AG10803 (cell line): ENCODE data around the gene MANBA.
A peak's percentile ranks its signal among the peaks of the same experiment; 100 is the strongest.

Source experiments
- DNase-seq: peaks from one replicate; pipeline ENCODE4 v3.0.0; 2010; ENCODE audit warnings: low read depth
- H3K4me3 ChIP-seq: 2 replicates; pipeline ENCODE4 v1.5.1; 2011; ENCODE audit warnings: mild to moderate bottlenecking, low read length, control low read depth
- TF ChIP-seq, protein P1 (sequence below): conservative IDR thresholded peaks from 2 replicates; pipeline ENCODE4 v1.5.1; 2011; ENCODE audit warnings: mild to moderate bottlenecking, low read length, control low read depth, inconsistent platforms

Gene MANBA

DNA sequence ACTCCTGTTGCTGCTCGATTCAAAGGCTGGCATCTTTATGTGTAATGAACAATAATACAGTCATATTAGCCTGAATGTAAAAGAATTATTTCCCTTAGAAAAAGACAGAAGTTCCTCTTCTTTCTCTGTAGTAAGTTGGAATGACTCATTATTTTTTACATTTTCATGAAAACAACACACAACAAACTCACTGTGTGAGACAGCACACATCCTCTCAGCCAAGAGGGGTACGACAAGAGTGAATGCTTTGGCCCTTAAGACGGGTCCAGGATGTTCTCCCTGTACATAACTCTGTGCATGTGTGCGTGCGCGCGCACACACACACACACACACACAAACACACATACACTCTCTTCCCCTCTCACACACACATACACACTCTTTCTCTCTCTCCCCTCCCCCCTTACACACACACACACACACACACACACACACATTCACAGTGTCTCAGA is 72.8 kb downstream of the MANBA start:
- TF ChIP-seq, protein P1, sequence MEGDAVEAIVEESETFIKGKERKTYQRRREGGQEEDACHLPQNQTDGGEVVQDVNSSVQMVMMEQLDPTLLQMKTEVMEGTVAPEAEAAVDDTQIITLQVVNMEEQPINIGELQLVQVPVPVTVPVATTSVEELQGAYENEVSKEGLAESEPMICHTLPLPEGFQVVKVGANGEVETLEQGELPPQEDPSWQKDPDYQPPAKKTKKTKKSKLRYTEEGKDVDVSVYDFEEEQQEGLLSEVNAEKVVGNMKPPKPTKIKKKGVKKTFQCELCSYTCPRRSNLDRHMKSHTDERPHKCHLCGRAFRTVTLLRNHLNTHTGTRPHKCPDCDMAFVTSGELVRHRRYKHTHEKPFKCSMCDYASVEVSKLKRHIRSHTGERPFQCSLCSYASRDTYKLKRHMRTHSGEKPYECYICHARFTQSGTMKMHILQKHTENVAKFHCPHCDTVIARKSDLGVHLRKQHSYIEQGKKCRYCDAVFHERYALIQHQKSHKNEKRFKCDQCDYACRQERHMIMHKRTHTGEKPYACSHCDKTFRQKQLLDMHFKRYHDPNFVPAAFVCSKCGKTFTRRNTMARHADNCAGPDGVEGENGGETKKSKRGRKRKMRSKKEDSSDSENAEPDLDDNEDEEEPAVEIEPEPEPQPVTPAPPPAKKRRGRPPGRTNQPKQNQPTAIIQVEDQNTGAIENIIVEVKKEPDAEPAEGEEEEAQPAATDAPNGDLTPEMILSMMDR = no peak
- no peak for DNase-seq
- H3K4me3 ChIP-seq = no peak overlapping the region

DNA sequence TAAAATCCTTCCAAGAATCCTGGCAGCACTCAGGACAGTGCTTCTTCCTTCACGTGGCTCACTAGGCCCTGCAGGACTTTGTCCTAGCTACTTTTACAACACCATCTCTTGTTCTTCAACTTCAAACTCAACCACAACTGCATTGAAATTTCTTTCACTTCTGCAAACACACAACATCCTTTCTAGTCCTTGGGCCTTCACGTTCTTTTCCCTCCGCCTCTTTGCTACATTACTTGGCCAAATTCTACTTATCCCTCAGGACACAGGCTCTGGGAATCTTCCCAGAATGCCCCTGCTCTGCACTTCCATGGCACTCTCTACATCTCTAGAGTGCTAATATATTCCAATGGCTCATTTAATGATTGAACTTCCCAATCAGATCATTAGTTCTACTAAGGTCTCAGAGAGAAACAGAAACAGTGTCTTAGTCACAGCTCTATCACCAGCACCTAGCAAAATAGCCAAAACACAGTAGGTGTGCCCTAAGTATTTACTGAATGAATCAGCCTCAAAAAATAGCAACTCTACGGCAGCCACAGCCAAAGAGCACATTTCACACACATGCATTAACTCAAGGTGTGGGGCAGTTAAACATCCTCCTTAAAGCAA is 73.3 kb downstream of the MANBA start:
- DNase-seq = peak; percentile 33
- TF ChIP-seq, protein P1 = no peak
- H3K4me3 ChIP-seq = no peak overlapping the region

DNA sequence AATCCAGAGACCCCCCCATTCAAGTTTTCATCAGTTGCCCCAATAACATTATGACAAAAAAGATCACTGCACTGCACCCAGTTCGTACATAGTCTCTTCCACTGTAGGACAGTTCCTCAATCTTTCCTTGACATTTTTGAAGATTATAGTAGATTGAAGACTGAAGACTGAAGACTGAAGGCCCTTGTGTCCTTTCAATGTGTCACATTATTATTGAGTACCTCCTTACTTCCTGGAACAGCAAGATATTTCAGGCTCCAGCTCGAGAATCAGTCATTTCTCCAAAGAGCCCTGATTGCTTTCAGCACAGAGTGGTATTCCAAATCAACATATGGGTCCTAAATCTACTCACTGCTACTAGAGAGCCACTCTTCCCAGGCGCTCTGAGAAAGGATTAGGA is 75.0 kb downstream of the MANBA start:
- DNase-seq = no peak
- no peak overlapping the region for H3K4me3 ChIP-seq
- TF ChIP-seq, protein P1 = no peak

DNA sequence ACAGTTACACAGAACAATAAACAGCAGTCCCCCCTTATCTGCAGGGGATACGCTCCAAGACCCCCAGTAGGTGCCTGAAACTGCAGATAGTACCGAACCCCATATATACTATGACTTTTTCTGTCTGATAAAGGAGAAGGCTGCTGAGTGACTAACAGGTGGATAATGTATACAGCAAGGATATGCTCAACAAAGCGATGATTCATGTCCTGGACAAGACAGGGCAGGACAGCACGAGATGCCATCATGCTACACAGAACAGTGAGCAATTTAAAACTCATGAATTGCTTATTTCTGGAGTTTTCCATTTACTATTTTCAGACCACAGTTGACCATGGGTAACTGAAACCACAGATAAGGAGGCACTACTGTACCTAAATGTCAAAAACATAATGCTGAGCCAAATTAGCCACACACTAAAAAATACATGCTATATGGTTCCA is 76.1 kb downstream of the MANBA start:
- no peak overlapping the region for H3K4me3 ChIP-seq
- TF ChIP-seq, protein P1 = no peak
- DNase-seq = peak; percentile 23

DNA sequence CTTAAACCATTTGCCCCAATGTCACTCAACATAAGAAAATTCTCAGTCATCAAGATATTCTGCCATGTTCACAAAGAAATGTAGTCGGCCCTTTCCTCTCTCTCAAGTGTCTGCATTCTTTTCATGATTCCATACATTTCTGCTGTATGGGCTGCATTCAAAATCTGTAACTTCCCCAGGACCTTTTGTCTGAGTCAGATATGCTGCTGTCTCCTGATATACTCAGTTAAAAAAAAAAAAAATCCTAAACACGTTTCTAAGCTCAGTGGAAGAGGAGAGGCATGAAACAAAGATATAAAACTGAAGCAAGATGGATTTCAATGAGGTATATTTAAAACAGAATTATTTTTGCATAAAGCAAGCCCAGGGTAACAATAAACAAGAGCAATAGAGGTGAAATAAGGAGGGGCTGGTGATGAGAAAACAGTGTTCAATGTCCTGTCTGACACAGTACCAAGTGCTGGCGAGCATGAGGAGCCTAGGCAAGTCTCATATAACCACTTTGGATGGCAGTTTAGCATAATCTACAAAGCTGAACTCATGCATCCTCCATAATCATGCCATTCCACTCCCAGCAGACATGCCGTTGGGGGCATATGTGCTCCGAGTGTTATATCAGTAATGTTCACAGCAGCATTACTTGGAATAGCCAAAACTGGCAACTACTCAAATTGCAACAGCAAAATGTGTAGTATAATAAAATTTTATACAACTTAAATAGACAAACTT is 76.7 kb downstream of the MANBA start:
- DNase-seq = no peak
- TF ChIP-seq, protein P1 = no peak
- H3K4me3 ChIP-seq = no peak overlapping the region

DNA sequence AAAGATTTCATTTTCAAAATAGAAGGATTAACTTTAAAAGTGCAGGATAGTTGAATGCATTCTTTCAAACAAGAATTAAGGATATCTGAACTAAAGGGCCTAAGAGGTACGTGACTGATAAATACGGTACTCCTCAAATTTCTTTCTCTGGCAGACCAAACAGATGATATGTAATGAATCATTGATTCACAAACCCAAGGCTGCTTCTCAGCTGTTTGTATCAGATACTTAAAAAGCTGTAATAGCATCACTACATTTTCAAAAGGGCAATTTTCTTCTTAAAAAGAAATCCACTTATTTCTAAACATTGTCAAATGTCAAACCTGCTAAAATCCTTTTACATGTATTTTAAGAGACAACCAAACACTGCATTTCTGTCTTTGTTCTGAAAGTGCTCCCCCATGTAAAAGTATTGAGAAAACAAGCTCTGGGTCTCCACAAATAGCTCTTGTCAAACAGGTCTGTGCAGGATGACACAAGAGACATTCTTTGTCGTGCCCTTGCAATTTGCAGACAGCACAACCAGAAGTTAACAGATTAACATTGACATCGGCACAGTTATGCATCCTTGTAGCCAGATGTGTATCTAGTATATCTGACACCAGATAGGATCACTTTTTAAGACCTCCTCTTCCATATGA is 82.0 kb downstream of the MANBA start:
- TF ChIP-seq, protein P1 = no peak
- H3K4me3 ChIP-seq = no peak overlapping the region
- DNase-seq = no peak
